DOHH2 (cell line): Measurements from ENCODE around the gene IER5L.

ENCODE experiments used
- H3F3A ChIP-seq: fragments of 200-600 bp; sonication (generic), shearing (Covaris generic); 2 replicates; pipeline ENCODE4 v1.6.0; 2016; ENCODE audit warnings: antibody characterized with exemption, mild to moderate bottlenecking; ENCODE audit not compliant: control insufficient read depth, insufficient read depth
- H3K27ac ChIP-seq: fragments of 200-600 bp; sonication (generic); 2 replicates; pipeline ENCODE4 v1.5.1; 2014; ENCODE audit warnings: low read depth, mild to moderate bottlenecking, low read length, moderate library complexity
- H3K27me3 ChIP-seq: fragments of 200-600 bp; sonication (generic); 2 replicates; pipeline ENCODE4 v1.6.1; 2014; ENCODE audit warnings: mild to moderate bottlenecking, low read length, mixed read lengths; ENCODE audit not compliant: control insufficient read depth
- H3K36me3 ChIP-seq: fragments of 200-600 bp; sonication (generic); 2 replicates; pipeline ENCODE4 v1.6.1; 2014; ENCODE audit warnings: mild to moderate bottlenecking, low read length, moderate library complexity, mixed read lengths; ENCODE audit not compliant: control insufficient read depth
- H3K4me1 ChIP-seq: fragments of 200-600 bp; sonication (generic); 2 replicates; pipeline ENCODE4 v1.6.1; 2014; ENCODE audit warnings: mild to moderate bottlenecking, low read length, mixed read lengths; ENCODE audit not compliant: control insufficient read depth
- H3K4me2 ChIP-seq: fragments of 200-600 bp; sonication (generic); 2 replicates; pipeline ENCODE4 v1.6.0; 2014; ENCODE audit warnings: mild to moderate bottlenecking, low read length, moderate library complexity
- H3K4me3 ChIP-seq: fragments of 200-600 bp; sonication (generic); 2 replicates; pipeline ENCODE4 v1.5.1; 2014; ENCODE audit warnings: mild to moderate bottlenecking, low read length, mixed read lengths
- H3K79me2 ChIP-seq: fragments of 200-600 bp; sonication (generic); 2 replicates; pipeline ENCODE4 v1.6.1; 2014; ENCODE audit warnings: mild to moderate bottlenecking, low read length, mixed read lengths; ENCODE audit not compliant: control insufficient read depth
- H3K9me2 ChIP-seq: fragments of 200-600 bp; sonication (generic); replicated peaks from 2 replicates; pipeline ENCODE4 v1.6.1; 2014; ENCODE audit warnings: mild to moderate bottlenecking, low read length, mixed read lengths; ENCODE audit not compliant: control insufficient read depth
- H3K9me3 ChIP-seq: fragments of 200-600 bp; sonication (generic); 2 replicates; pipeline ENCODE4 v1.6.1; 2014; ENCODE audit warnings: antibody characterized with exemption, low read length, mixed read lengths; ENCODE audit not compliant: control insufficient read depth, insufficient read depth
- H4K20me1 ChIP-seq: fragments of 200-600 bp; sonication (generic); 2 replicates; pipeline ENCODE4 v1.6.0; 2014; ENCODE audit warnings: low read depth, mild to moderate bottlenecking, antibody characterized with exemption, low read length, moderate library complexity; ENCODE audit not compliant: control insufficient read depth, insufficient read depth
- EZH2phosphoT487 ChIP-seq: fragments of 200-600 bp; sonication (generic); IDR thresholded peaks from 2 replicates; pipeline ENCODE4 v1.6.1; 2017; ENCODE audit warnings: borderline replicate concordance, mild to moderate bottlenecking, antibody characterized with exemption, low read length, moderate library complexity, mixed read lengths
- TF ChIP-seq, protein P1 (sequence below): fragments of 200-600 bp; sonication (generic); IDR thresholded peaks from one replicate; pipeline ENCODE4 v1.5.1; 2014; ENCODE audit warnings: antibody characterized with exemption, mild to moderate bottlenecking, low read depth, low read length; ENCODE audit not compliant: poor library complexity, severe bottlenecking

The IER5L gene

GRCh38 chr9:129222819-129223218 lies 44.8 kb upstream of the IER5L start:
- Histone ChIP-seq H3F3A (no peaks in the 10 kb centered on the region), H3K9me2 (no peaks in the 10 kb centered on the region), H3K27me3 (peaks cover 3% of the 10 kb centered on the region; the same call in 1 of the 2 replicates), H3K27ac (no peak overlapping the region), H3K4me1 (peaks cover 14% of the 10 kb centered on the region), H4K20me1 (no peaks in the 10 kb centered on the region), H3K4me3 (no peak overlapping the region), H3K4me2 (no peak overlapping the region), H3K9me3 (no peaks in the 10 kb centered on the region), H3K36me3 (no peaks in the 10 kb centered on the region), H3K79me2 (no peaks in the 10 kb centered on the region)
- TF ChIP-seq, protein P1, sequence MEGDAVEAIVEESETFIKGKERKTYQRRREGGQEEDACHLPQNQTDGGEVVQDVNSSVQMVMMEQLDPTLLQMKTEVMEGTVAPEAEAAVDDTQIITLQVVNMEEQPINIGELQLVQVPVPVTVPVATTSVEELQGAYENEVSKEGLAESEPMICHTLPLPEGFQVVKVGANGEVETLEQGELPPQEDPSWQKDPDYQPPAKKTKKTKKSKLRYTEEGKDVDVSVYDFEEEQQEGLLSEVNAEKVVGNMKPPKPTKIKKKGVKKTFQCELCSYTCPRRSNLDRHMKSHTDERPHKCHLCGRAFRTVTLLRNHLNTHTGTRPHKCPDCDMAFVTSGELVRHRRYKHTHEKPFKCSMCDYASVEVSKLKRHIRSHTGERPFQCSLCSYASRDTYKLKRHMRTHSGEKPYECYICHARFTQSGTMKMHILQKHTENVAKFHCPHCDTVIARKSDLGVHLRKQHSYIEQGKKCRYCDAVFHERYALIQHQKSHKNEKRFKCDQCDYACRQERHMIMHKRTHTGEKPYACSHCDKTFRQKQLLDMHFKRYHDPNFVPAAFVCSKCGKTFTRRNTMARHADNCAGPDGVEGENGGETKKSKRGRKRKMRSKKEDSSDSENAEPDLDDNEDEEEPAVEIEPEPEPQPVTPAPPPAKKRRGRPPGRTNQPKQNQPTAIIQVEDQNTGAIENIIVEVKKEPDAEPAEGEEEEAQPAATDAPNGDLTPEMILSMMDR, result no peak
- TF ChIP-seq EZH2phosphoT487, result no peak

- H4K20me1 ChIP-seq, result no peaks in the 10 kb centered on the region
- no peaks in the 10 kb centered on the region for H3K79me2 ChIP-seq
- H3K4me3 ChIP-seq, result no peak overlapping the region
- H3K36me3 ChIP-seq, result no peaks in the 10 kb centered on the region
- H3K9me2 ChIP-seq, result no peaks in the 10 kb centered on the region
- TF ChIP-seq, protein P1, result no peak
- no peak for TF ChIP-seq EZH2phosphoT487
- H3K4me2 ChIP-seq, result no peak overlapping the region
- H3K27me3 ChIP-seq, result peaks cover 2% of the 10 kb centered on the region; the same call in 1 of the 2 replicates
- H3F3A ChIP-seq, result no peaks in the 10 kb centered on the region
- no peak overlapping the region for H3K27ac ChIP-seq
- H3K4me1 ChIP-seq, result peaks cover 14% of the 10 kb centered on the region
- no peaks in the 10 kb centered on the region for H3K9me3 ChIP-seq
These were observed 44.0 kb upstream of the IER5L start for GRCh38 chr9:129221979-129222635.

DNA sequence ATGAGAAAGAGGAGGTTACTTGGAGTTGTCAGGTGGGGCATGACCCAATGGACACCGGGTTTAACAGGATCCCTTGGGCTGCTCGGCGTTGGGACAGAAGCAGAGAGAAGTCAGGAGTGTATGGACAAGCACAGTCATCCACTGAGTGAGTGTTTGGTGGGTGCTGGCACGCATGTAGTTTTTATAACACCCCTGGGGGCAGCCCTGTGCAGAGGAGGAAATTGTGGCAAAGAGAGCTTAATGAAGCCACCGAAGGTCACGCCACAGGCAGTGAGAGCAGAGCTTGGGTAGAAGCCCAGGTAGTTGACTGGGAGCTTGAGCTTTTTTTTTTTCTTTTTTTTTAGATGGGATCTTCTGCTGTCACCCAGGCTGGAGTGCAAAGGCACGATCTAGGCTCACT lies 43.2 kb upstream of the IER5L start:
- Histone ChIP-seq H3K9me2 (no peaks in the 10 kb centered on the region), H3K79me2 (no peaks in the 10 kb centered on the region), H3F3A (no peaks in the 10 kb centered on the region), H4K20me1 (no peaks in the 10 kb centered on the region), H3K27me3 (no peaks in the 10 kb centered on the region), H3K4me3 (no peak overlapping the region), H3K27ac (no peak overlapping the region), H3K36me3 (no peaks in the 10 kb centered on the region), H3K9me3 (no peaks in the 10 kb centered on the region), H3K4me2 (peak overlapping the region; percentile 35), H3K4me1 (peaks cover 14% of the 10 kb centered on the region)
- TF ChIP-seq, protein P1, result no peak
- no peak for TF ChIP-seq EZH2phosphoT487
